ENCODE measurements around the gene ULK2. TPM values are rescaled to one million over a fixed set of nuclear protein-coding genes. Genes with fewer than 3 reads are reported as not detected.
A peak's percentile ranks its signal among the peaks of the same experiment; 100 is the strongest.

Gene ULK2
- total and polyA plus RNA-seq, 10 of the 15 experiments (the other 5 are each of a cell fraction or from before 2014, with no cell fraction given) = 0.29 to 5.3 (median 1.6) TPM

DNA sequence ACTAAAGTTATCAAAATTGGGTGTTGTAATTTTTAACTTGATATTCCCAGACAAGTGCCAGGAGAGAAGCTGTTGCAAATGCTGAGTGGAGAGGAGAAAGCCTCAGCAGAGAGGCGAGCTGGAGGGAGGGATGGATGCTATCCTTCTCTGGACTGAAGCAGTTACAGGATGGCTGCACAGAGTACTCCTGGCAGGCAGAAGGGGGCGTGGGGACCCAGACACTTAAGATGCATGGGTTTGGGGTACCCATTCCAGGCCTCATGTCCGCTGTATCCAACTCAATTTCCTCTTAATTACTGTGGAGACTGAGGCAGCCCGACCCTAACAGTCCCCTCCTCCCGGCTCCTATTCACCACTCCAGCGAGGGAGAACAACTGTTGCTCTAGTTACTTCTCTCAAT lies 94.2 kb downstream of the ULK2 start (continued):
- TF ChIP-seq, protein P1, sequence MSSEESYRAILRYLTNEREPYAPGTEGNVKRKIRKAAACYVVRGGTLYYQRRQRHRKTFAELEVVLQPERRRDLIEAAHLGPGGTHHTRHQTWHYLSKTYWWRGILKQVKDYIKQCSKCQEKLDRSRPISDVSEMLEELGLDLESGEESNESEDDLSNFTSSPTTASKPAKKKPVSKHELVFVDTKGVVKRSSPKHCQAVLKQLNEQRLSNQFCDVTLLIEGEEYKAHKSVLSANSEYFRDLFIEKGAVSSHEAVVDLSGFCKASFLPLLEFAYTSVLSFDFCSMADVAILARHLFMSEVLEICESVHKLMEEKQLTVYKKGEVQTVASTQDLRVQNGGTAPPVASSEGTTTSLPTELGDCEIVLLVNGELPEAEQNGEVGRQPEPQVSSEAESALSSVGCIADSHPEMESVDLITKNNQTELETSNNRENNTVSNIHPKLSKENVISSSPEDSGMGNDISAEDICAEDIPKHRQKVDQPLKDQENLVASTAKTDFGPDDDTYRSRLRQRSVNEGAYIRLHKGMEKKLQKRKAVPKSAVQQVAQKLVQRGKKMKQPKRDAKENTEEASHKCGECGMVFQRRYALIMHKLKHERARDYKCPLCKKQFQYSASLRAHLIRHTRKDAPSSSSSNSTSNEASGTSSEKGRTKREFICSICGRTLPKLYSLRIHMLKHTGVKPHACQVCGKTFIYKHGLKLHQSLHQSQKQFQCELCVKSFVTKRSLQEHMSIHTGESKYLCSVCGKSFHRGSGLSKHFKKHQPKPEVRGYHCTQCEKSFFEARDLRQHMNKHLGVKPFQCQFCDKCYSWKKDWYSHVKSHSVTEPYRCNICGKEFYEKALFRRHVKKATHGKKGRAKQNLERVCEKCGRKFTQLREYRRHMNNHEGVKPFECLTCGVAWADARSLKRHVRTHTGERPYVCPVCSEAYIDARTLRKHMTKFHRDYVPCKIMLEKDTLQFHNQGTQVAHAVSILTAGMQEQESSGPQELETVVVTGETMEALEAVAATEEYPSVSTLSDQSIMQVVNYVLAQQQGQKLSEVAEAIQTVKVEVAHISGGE (CRISPR knock-in tag; IDR thresholded peaks at IDR 0.05) = no peak

DNA sequence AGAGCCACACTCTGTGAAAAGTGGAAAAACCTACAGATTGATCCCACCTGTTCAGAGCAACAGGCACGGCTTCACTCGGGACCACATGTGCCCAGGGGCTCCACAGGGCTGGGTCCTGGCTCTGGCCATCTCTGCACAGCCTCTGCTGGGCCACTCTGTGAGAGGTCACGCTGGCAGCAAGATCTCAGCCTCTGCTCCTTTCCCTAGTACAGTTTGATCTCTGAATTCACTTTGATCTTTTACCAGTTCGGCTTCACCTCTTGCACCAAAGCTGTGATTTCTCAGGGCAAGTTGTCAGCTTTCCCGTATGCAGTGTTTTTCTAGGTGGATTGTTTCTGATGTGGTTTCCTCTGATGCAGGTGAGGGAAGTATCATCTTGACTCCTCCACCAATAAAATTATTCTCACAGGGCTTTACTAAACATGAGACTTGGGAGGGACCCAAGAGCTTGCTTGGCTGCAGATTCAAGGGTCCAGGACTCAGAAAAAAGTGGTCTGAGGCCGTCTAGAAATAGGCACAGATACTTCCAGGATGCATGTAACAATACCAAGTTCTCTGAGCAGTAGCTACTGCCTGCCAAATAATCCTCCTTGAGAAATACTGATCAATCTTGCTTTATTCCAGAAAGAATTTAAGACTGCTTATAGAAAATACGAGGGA lies 95.6 kb downstream of the ULK2 start:
- Histone ChIP-seq H3K27ac (ENCODE audit: control insufficient read depth, insufficient read depth) (no peak overlapping the region), H3K79me2 (ENCODE audit: control insufficient read depth, insufficient read depth, low read length) (no peaks in the 10 kb centered on the region), H3K4me2 (ENCODE audit: control insufficient read depth, insufficient read depth) (no peak overlapping the region), H3K9ac (ENCODE audit: control insufficient read depth, insufficient read depth, low read length) (no peak overlapping the region), H3K4me1 (ENCODE audit: control insufficient read depth, insufficient read depth, low read length) (peaks cover 18% of the 10 kb centered on the region), H3K9me3 (replicated peaks; ENCODE audit: control insufficient read depth, insufficient read depth, low read length) (no peaks in the 10 kb centered on the region), H2AFZ (ENCODE audit: control insufficient read depth, low read depth, low read length) (no peak overlapping the region), H3K36me3 (ENCODE audit: control insufficient read depth in 2 of 2, insufficient read depth in 2 of 2, low read length in 1 of 2) (no peaks in the 10 kb centered on the region), H3K27me3 (replicated peaks in 1 of 2; ENCODE audit: control insufficient read depth in 2 of 2, insufficient read depth in 2 of 2, low read length in 1 of 2) (no peaks in the 10 kb centered on the region), H4K20me1 (ENCODE audit: control insufficient read depth, insufficient read depth) (no peaks in the 10 kb centered on the region), H3K4me3 (no peak overlapping the region)
- no TSS peak for BruUV-seq (replicated peaks)
- intact Hi-C loops (cut with micrococcal nuclease; ENCODE audit: unreplicated experiment) (no loop called here), in situ Hi-C loops (cut with MboI) (no loop called here)
- ChIA-PET POLR2A (no interaction called here), RAD21 (ENCODE audit: unreplicated experiment) (no interaction called here), SMC1A (ENCODE audit: uncharacterized antibody, unreplicated experiment) (interaction anchor here (1.1 kb wide), 1 partner anchor 19 kb away, joined by 3 read pairs; no protein-coding TSS in a partner anchor), CTCF (interaction anchor here (0.6 to 1.9 kb wide), 2 partner anchors 111 to 259 kb away, joined by 3 to 5 read pairs; no protein-coding TSS in a partner anchor)
- TF ChIP-seq NBN (IDR thresholded peaks at IDR 0.05) (no peak), TCF7 (IDR thresholded peaks at IDR 0.05; ENCODE audit: borderline replicate concordance) (peak; percentile 79), RUNX3 (IDR thresholded peaks at IDR 0.05; ENCODE audit: low read length) (peak; percentile 57)
- no peak for FAIRE-seq
- WGBS (ENCODE audit: insufficient coverage, insufficient replicate concordance, low lambda C conversion rate, missing lambda C conversion rate) = 24% methylated on average over 7 of the region's 7 CpGs
- DNase-seq (ENCODE audit: low read depth, low spot score) = no peak
- ATAC-seq = no peak
